ENCODE measurements around the gene ABHD3.
"Not testable (repeated sequence)": the region's sequence is repeated elsewhere in the genome, so short reads cannot be mapped to it uniquely, and the experiment has no call there.

The ABHD3 gene

DNA sequence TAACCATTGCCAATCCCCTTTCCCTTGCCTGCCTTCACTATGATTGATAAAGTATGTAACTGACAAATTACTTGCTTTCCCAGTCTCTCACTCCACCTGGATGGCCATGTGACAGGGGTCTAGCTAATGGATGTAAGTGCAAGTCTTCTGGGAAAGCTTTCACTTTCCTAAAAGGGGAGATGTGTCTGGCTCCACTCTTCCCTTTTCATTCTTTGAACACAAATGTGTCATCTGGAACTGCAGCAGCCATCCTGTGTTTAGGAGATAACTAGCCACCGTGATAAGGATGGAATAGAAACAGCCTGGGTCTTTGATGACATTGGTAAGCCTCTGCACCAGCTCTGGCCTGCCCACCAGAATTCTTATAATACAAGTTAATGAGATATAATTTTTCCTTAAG is 54.3 kb downstream of the ABHD3 start:
- H3K4me3 ChIP-seq (ENCODE audit: low read depth, low read length): no peak overlapping the region
- TF ChIP-seq, protein P1, sequence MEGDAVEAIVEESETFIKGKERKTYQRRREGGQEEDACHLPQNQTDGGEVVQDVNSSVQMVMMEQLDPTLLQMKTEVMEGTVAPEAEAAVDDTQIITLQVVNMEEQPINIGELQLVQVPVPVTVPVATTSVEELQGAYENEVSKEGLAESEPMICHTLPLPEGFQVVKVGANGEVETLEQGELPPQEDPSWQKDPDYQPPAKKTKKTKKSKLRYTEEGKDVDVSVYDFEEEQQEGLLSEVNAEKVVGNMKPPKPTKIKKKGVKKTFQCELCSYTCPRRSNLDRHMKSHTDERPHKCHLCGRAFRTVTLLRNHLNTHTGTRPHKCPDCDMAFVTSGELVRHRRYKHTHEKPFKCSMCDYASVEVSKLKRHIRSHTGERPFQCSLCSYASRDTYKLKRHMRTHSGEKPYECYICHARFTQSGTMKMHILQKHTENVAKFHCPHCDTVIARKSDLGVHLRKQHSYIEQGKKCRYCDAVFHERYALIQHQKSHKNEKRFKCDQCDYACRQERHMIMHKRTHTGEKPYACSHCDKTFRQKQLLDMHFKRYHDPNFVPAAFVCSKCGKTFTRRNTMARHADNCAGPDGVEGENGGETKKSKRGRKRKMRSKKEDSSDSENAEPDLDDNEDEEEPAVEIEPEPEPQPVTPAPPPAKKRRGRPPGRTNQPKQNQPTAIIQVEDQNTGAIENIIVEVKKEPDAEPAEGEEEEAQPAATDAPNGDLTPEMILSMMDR (IDR thresholded peaks at IDR 0.05; ENCODE audit: borderline replicate concordance, insufficient read depth, low read depth, low read length): no peak

DNA sequence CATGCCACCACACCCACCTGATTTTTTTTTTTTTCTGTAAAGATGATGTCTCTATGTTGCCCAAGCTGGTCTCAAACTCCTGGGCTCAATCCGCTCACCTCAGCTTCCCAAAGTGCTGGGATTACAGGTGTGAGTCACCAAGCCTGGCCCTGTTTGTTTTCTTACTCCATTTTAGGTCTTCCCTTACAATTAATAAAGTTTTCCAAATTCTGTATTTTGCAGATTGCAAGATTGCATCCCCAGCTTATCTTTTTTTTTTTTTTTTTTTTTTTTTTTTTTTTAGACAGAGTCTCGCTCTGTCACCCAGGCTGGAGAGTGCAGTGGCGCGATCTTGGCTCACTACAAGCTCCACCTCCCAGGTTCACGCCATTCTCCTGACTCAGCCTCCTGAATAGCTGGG is 64.2 kb downstream of the ABHD3 start:
- H3K4me3 ChIP-seq (ENCODE audit: low read depth, low read length): not testable (repeated sequence)

DNA sequence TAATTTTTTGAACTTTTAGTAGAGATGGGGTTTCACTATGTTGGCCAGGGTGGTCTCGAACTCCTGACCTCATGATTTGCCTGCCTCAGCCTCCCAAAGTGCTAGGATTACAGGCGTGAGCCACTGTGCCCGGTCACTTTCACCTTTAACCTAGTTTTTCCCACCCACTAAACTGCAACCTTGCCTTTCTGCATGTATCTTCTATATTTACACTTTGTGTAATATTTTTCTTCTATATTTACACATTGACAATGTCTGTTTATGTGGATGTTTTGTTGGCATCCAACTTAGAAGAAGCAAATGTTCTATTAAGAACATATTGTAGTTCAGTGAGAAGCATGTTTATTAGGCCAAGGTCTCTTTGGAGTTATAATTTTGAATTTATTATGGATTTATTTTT is 65.8 kb downstream of the ABHD3 start:
- H3K4me3 ChIP-seq (ENCODE audit: low read depth, low read length): no peak overlapping the region
- TF ChIP-seq, protein P1 (IDR thresholded peaks at IDR 0.05; ENCODE audit: borderline replicate concordance, insufficient read depth, low read depth, low read length): no peak

DNA sequence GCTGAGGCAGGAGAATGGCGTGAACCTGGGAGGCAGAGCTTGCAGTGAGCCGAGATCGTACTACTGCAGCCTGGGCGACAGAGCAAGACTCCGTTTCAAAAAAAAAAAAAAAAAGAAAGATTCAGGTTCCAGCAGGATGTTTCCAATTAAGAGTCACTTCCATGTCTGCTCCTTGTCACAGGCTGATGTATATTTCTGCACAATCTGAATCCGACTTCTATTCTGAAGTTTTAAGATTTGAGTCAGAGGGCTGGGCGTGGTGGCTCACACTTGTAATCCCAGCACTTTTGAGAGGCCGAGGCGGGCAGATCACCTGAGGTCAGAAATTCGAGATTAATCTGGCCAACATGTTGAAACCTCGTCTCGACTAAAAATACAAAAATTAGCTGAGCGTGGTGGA is 67.8 kb downstream of the ABHD3 start:
- H3K4me3 ChIP-seq (ENCODE audit: low read depth, low read length): no peak overlapping the region
- TF ChIP-seq, protein P1 (IDR thresholded peaks at IDR 0.05; ENCODE audit: borderline replicate concordance, insufficient read depth, low read depth, low read length): no peak

DNA sequence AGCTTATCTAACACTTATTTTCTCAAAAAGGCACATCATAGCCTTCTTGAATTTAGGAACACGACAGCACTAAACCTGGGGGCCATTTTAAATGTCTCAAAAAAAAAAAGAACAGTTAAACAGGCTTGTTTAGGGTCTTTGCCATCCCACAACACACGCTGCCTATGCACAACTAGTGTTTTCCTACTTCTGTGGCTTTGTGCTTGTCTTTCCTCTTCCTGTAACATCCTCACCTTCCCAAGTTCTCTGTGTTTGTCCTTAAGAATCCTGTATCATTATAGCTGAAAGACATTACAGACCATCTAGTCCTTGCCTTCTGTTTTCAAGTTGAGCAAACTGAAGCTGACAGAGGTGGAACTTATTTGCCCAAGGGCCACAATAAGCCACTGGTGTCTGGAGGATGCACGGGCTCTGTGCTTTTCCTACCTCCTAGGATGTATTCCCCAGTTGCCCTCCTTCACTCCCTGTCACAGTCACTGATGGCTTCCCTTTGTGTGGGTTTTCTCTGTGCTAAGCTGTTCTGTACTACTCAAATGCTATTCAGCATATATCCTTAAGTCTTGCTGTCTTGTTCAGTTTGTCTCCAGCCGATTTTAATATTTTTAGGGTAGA is 69.9 kb downstream of the ABHD3 start:
- H3K4me3 ChIP-seq (ENCODE audit: low read depth, low read length): no peak overlapping the region
- TF ChIP-seq, protein P1 (IDR thresholded peaks at IDR 0.05; ENCODE audit: borderline replicate concordance, insufficient read depth, low read depth, low read length): no peak

DNA sequence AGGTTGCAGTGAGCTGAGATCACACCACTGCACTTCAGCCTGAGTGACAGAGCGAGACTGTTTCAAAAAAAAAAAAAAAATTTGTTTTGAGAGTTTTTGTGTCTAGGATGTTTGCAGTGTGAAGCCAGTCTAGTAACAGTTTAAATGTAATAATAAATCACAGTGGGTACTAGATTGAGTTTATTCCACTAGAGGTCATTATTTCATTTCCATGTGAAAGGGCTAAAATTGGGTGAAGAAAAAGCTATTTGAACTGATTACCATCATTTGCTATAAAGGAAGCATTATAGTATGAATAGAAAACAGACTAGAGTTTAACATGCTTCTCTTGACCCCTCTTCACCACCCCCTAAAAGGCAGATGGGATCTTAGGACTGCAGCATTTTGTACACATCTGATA is 72.2 kb downstream of the ABHD3 start:
- H3K4me3 ChIP-seq (ENCODE audit: low read depth, low read length): no peak overlapping the region
- TF ChIP-seq, protein P1 (IDR thresholded peaks at IDR 0.05; ENCODE audit: borderline replicate concordance, insufficient read depth, low read depth, low read length): no peak

DNA sequence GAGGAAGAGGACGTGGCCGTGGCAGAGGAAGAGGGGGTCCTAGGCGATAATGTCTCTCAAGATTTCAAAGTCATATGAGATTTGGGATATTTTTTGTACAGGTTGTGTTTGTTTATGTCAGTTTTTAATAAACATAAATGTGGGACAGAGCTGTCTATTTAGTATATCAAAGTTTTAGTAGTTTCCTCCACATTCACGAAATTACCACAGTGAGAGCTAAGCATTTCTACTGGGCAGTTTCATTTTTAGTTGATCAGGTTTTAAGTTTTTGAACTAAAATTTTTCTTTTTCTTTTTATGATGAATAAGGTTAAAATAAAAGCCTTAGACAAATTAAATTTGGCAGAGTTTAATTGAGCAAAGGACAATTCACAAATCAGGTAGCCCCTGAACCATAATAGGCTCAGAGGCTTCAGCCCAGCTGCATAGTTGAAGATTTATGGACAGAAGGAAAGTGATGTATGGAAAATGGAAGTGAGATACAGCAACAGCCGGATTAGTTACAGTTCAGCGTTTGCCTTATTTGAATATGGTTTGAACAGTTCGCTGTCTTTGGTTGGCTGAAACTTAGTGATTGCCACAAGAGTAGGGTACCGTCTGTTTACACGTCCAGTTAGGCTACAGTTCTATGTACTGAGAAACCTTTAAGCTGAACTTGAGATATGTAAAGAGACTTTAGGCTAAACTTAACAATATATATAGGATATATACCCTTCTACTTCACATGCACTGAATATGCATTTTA is 75.3 kb downstream of the ABHD3 start:
- H3K4me3 ChIP-seq (ENCODE audit: low read depth, low read length): no peak overlapping the region
- TF ChIP-seq, protein P1 (IDR thresholded peaks at IDR 0.05; ENCODE audit: borderline replicate concordance, insufficient read depth, low read depth, low read length): no peak

DNA sequence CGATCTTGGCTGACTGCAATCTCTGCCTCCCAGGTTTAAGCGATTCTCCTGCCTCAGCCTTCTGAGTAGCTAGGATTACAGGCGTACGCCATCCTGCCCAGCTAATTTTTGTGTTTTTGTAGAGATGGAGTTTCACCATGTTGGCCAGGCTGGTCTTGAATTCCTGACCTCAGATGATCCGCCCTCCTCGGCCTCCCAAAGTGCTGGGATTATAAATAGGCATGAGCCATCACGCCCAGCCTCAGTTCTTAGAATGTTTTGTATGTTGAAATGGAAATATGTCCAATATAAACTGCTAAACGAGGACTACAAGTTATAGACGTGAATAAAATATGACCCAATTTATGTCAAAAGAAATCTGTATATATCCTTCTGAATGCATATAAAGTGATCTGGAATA is 82.9 kb downstream of the ABHD3 start:
- H3K4me3 ChIP-seq (ENCODE audit: low read depth, low read length): not testable (repeated sequence)
